ENCODE measurements around the gene ESPL1. TPM values are rescaled to one million over a fixed set of nuclear protein-coding genes. Genes with fewer than 3 reads are reported as not detected.

The ESPL1 gene
- total and polyA plus RNA-seq, 7 donors: under 0.01 to 7.6 (median 1.9) TPM

DNA sequence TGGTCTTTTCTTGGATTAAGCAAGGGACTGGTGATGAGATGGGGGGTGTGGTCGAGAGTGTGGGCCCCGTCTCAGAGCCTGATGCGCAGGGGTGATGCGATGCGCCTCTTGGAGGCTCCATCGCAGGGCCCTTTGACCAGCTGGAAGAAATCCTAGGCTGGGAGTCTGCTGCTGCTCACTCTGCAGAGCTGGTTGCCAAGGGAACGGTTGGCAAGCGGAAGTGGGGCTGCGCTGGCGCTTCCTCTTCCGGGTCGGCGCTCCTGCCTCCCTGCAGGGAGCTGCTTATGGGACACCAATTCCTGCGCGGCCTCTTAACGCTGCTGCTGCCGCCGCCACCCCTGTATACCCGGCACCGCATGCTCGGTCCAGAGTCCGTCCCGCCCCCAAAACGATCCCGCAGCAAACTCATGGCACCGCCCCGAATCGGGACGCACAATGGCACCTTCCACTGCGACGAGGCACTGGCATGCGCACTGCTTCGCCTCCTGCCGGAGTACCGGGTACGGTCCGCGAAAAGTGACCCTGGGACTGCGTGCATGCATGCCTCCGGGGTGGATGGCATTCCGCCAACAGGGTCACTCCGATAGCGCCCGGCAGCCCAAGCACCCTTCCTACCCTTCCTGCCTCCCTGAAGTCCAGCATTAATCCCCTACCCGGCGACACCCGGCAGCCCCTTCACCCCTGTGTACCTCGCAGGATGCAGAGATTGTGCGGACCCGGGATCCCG, 31.5 kb downstream of the ESPL1 start, which contains the start of gene MYG1:
Gene MYG1, plus strand, starts transcription at position 242 of the 727 bp plus-strand sequence. Its CDS starts 43 bp downstream, at position 285.
- Histone ChIP-seq H3K4me1 (peaks cover 0 to 63% (median 55%) of the 10 kb centered on the region in 4 donors), H3K36me3 (peaks cover 0 to 53% (median 11%) of the 10 kb centered on the region in 4 donors), H3K27ac (peak within 1 kb of the TSS; percentile 75 to 80 (median 78)), H3K4me3 (peak within 1 kb of the TSS; percentile 70 to 83 (median 76)), H3K27me3 (no peaks in the 10 kb centered on the region), H3K9me3 (no peaks in the 10 kb centered on the region)
- intact Hi-C loops (cut with DNase I): no loop called here
- TF ChIP-seq POLR2AphosphoS5 (IDR thresholded peaks at IDR 0.05): peak; percentile 32 to 91 (median 73)
- TF ChIP-seq EP300 (IDR thresholded peaks at IDR 0.05): no peak
- peak; percentile 39 to 43 for TF ChIP-seq POLR2A (IDR thresholded peaks at IDR 0.05)
- TF ChIP-seq, protein P1, sequence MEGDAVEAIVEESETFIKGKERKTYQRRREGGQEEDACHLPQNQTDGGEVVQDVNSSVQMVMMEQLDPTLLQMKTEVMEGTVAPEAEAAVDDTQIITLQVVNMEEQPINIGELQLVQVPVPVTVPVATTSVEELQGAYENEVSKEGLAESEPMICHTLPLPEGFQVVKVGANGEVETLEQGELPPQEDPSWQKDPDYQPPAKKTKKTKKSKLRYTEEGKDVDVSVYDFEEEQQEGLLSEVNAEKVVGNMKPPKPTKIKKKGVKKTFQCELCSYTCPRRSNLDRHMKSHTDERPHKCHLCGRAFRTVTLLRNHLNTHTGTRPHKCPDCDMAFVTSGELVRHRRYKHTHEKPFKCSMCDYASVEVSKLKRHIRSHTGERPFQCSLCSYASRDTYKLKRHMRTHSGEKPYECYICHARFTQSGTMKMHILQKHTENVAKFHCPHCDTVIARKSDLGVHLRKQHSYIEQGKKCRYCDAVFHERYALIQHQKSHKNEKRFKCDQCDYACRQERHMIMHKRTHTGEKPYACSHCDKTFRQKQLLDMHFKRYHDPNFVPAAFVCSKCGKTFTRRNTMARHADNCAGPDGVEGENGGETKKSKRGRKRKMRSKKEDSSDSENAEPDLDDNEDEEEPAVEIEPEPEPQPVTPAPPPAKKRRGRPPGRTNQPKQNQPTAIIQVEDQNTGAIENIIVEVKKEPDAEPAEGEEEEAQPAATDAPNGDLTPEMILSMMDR (IDR thresholded peaks at IDR 0.05): peak; percentile 12 to 46 (median 24)
- DNase-seq: peak; percentile 91
- WGBS, 2 donors: 1 to 2% methylated on average over 51 of the region's 51 CpGs

DNA sequence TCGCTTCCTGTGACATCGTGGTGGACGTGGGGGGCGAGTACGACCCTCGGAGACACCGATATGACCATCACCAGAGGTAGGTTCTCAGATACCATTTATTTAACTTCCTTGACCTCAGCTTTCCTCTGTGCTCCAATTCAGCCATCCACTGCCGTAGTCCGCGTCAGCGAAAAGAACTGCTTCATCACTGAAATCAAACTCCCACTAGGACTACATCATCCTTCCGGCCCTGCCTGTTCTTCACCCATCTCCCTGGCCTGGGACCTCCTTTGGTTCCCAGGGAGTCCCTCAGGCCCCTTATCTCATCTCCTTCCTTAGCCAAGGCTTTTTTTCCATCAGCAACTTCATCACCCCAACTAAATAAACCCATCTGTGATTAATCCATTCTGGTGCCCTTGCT, 32.1 kb downstream of the ESPL1 start:
- H3K27ac ChIP-seq: peak overlapping the region; percentile 75 to 80 (median 78)
- WGBS, 2 donors: 3% methylated on average over 12 of the region's 12 CpGs
- H3K9me3 ChIP-seq: no peaks in the 10 kb centered on the region
- intact Hi-C loops (cut with DNase I): no loop called here
- H3K27me3 ChIP-seq: no peaks in the 10 kb centered on the region
- TF ChIP-seq POLR2A (IDR thresholded peaks at IDR 0.05) (no peak), EP300 (IDR thresholded peaks at IDR 0.05) (no peak)
- peaks cover 0 to 58% (median 50%) of the 10 kb centered on the region in 4 donors for H3K4me1 ChIP-seq
- peak overlapping the region; percentile 70 to 83 (median 76) for H3K4me3 ChIP-seq
- H3K36me3 ChIP-seq: peaks cover 0 to 56% (median 13%) of the 10 kb centered on the region in 4 donors
- no peak for DNase-seq

DNA sequence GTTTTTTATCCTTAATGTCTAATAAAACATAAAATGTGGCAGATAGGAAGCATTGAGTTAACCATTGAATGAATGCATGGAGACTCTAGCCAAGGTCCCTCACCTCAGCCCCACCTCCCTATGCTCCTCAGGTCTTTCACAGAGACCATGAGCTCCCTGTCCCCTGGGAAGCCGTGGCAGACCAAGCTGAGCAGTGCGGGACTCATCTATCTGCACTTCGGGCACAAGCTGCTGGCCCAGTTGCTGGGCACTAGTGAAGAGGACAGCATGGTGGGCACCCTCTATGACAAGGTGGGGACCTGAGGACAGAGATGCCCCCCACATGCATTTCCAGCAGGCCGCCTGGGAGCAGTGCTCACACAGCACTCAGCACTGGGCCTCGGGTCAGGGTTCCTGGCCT, 34.8 kb downstream of the ESPL1 start:
- intact Hi-C loops (cut with DNase I): no loop called here
- Histone ChIP-seq H3K4me3 (no peak overlapping the region), H3K4me1 (peaks cover 0 to 38% (median 31%) of the 10 kb centered on the region in 4 donors), H3K27me3 (no peaks in the 10 kb centered on the region), H3K9me3 (no peaks in the 10 kb centered on the region), H3K27ac (no peak overlapping the region), H3K36me3 (peaks cover 25 to 72% (median 37%) of the 10 kb centered on the region in 4 donors)
- WGBS, 2 donors: 90 to 94% methylated on average over 5 of the region's 5 CpGs
- no peak for DNase-seq
- TF ChIP-seq POLR2A (IDR thresholded peaks at IDR 0.05) (no peak), EP300 (IDR thresholded peaks at IDR 0.05) (no peak), POLR2AphosphoS5 (IDR thresholded peaks at IDR 0.05) (no peak)
- TF ChIP-seq, protein P1 (IDR thresholded peaks at IDR 0.05): no peak

DNA sequence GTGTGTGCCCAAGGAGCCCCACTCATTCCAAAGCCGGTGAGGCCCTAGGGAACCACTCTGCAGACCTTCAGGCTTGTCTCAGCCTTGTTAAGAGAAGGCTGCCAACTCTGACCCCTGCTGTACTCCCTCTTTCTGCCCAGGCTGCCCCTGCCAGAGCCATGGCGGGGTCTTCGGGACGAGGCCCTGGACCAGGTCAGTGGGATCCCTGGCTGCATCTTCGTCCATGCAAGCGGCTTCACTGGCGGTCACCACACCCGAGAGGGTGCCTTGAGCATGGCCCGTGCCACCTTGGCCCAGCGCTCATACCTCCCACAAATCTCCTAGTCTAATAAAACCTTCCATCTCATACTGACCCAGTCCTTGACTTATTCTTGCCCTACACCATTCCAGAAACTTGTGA, 38.7 kb downstream of the ESPL1 start:
- TF ChIP-seq EP300 (IDR thresholded peaks at IDR 0.05) (no peak), POLR2AphosphoS5 (IDR thresholded peaks at IDR 0.05) (no peak), POLR2A (IDR thresholded peaks at IDR 0.05) (no peak)
- TF ChIP-seq, protein P1 (IDR thresholded peaks at IDR 0.05): no peak
- no peak overlapping the region for H3K27ac ChIP-seq
- no peaks in the 10 kb centered on the region for H3K27me3 ChIP-seq
- peaks cover 0 to 10% (median 7%) of the 10 kb centered on the region in 4 donors for H3K4me1 ChIP-seq
- WGBS, 2 donors: 96 to 97% methylated on average over 10 of the region's 10 CpGs
- no peak overlapping the region for H3K4me3 ChIP-seq
- intact Hi-C loops (cut with DNase I): no loop called here
- DNase-seq: no peak
- peaks cover 42 to 94% (median 53%) of the 10 kb centered on the region in 4 donors for H3K36me3 ChIP-seq
- H3K9me3 ChIP-seq: no peaks in the 10 kb centered on the region

DNA sequence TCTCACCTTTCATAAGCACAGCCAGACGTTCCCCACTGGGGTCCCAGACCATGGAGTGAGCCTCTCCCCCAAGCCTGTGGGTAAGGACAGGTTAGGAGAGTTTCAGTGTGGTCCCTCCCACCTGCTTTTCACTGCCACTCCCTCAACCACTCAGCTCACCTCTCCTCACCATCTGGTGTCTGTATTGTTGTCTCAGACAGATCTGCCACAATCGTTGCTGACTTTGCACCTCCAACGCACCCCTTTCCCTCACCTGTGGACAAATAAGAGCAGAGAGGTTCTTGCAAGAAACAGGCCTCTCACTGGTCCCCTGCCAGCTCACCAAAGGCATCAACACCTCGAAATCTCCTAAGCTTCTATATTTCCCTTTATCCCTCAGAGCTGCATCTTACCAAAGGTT, 40.2 kb downstream of the ESPL1 start:
- H3K36me3 ChIP-seq: peaks cover 42 to 85% (median 47%) of the 10 kb centered on the region in 4 donors
- H3K4me1 ChIP-seq: no peaks in the 10 kb centered on the region
- intact Hi-C loops (cut with DNase I): no loop called here
- no peaks in the 10 kb centered on the region for H3K27me3 ChIP-seq
- TF ChIP-seq EP300 (IDR thresholded peaks at IDR 0.05) (no peak), POLR2AphosphoS5 (IDR thresholded peaks at IDR 0.05) (no peak)
- TF ChIP-seq, protein P1 (IDR thresholded peaks at IDR 0.05): no peak
- DNase-seq: no peak
- H3K4me3 ChIP-seq: no peak overlapping the region
- no peak overlapping the region for H3K27ac ChIP-seq
- WGBS, 2 donors: 67 to 76% methylated on average over 4 of the region's 4 CpGs
- H3K9me3 ChIP-seq: no peaks in the 10 kb centered on the region

Measured in sigmoid colon (tissue), 7 donors.